NCI-H524 treated with DMSO at 0.1 percent for 48 hours (cell line): ENCODE measurements around the gene QSOX1.

Experiments used
- DNase-seq: peaks from one replicate; lab custom pipeline; 2025; lab: John Stamatoyannopoulos, UW

QSOX1 gene

DNA sequence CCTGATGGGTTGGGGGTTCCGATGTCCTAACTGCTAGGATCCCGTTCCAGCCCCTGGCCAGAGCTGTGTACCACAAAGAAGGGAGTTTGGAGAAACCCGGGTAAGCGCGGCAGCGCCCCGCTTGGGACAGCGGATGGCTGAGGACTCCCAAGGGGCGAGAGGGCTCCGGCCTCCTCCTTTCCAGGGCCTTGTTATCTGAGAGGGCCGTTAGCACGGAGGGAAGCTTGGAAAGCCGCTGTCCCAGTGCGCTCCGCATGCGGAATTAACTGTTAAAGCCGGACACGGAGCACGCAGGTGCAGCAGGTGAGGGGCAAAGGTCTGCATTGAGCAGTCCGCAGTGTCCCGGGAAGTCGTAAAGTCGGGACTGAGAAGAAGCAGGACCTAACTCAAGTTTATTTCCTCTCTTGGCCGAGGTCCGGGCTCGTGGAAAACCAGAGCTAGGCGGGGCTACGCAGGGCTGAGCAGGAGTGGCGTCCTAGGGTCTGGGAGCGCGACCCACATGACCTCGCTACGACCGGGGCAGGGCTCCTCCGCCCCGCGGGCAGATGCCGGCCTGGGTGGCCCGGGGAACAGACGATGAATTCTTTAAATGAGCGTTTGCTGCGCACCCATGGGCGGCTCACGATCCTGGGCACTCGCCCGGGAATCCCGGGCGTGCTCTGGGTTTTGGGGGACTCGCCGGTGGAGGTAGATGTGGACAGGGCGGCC is 79.9 kb downstream of the QSOX1 start:
- no peak for DNase-seq

DNA sequence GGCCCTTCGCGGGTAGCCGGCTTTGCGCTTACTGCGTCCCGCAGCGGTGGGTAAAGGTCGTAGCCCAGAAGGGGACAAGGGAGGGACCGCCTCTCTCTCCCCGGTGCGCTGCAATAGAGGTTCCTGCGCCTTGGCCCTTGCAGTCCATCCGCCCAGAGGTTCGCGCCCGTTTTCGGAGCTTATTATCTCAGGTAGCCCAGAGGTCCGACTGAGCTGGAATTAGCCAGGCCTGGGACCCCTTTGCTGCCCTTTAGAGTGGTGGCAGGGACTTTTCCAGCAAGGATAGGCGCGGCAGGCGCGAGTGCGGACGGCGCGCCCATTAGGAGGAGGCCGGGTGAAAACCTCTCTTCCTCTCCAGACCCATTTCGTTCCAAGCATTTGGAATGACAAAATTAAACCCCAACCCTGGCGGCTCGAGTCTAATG is 80.4 kb downstream of the QSOX1 start:
- DNase-seq = no peak

DNA sequence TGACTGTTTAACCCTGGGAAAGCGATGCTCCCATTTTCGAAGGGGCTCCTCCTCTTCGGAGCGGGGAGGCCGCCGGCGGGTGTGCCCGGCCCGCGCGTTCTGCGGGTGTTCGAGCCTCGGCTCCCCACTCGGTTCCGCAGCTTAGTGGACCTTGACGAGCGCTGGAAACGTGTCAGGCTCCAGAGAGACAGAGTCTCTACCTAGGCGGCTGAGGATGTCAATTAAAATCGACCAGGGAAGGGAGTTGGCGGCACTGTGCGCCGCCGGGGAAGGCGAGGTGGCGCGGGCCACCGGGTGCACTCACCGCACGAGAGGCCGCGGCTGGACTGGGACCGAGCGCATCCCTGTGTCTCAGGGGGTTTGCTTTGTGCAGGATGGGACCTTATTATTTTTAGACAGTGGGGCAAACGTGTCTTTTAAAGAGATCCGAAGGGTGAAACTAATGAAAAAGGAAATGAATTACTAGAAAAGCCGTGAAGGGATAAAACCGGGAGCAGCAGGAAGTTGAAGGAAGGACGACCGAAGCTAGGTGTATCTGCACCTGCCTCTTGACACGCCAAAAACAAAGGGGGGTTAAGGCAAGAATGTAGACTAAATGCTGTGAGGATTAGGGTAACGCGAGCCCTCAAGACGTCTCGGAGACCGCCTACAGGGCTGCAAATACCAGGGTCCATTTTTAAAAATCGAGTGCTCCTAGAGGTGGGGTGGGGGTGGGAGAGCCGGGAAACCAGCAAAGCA is 81.0 kb downstream of the QSOX1 start:
- DNase-seq = no peak

DNA sequence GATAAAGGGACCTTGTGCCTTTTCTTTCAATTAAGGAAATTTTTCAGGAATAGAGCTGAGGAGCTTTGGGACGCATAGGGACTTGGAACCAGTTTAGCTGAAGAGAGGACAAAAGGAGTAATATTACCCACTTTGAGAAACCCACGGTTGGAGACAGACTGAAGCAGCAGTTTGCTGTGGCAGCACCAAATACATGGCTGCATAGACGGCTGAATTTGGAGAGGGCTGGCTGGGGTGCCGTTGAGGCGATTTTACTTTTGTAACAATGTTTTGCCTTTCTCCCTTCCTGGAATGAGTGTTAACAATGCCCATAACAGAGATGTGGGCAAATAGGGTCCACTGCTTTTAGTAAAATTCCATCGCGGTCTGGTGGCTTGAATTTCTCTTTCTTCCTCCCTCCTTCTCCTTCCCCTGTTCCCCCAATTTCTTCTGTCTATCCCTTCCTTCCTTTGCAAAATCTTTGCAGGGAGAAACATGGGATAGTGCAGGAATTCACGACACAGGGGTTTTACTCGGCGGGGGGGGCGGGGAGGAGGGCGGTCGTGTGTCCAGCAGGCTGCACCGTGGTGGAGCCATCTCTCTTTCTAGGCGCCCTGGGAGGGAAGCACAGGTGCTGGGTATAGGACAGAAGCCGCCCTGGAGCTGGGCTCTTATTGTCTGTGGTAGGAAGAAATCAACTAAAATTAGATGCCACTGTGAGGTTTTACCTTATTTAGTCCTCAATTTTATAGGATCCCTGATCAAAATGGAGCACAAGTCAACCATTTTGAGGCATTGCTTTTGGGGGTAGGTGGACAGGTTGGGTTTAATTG is 82.2 kb downstream of the QSOX1 start:
- DNase-seq = no peak

DNA sequence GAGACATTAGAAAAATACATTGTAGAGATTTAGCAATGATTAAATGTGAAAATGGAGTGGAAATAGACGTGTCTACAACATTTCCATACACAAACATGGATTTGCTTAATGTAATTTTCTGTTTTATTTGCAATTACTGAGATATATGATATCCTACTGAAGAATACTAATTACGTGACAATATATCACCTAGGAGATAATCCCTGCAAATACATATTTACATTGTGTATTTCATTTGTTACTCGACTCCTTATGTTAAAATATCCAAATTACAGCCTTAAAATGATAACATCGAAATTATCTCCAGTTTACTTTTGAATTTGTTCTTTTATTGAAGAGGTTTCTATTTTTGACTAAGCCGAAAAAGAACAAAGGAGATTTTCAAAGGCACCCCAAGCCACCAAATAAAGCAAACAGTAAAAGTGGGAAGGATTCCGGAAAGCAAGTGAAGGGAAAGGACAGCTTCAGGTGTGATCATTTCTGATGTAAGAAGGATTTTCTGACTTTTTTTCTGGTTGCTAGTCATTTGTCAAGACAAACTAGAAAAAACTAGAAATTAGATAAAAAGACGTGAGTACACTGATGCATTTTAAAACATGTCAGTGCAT is 83.3 kb downstream of the QSOX1 start:
- DNase-seq = no peak

DNA sequence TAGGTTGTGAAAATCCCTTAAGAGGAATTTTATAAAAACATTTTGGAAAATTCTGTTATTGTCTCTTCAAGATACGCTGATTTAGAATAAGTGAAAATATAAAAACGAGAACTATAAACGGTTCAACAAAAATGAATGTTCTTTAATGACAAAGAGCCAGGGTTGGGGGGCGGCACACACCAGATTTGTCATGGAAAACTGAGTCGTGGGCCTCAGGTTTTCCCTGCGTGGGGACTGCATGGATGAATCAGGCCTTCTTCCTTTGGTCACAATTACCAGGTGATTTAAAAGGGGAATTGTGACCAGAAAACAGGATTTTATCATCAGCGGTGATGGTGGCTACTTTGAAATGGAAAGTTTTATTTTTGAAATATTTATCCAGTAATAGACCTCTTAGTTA is 84.0 kb downstream of the QSOX1 start:
- no peak for DNase-seq

DNA sequence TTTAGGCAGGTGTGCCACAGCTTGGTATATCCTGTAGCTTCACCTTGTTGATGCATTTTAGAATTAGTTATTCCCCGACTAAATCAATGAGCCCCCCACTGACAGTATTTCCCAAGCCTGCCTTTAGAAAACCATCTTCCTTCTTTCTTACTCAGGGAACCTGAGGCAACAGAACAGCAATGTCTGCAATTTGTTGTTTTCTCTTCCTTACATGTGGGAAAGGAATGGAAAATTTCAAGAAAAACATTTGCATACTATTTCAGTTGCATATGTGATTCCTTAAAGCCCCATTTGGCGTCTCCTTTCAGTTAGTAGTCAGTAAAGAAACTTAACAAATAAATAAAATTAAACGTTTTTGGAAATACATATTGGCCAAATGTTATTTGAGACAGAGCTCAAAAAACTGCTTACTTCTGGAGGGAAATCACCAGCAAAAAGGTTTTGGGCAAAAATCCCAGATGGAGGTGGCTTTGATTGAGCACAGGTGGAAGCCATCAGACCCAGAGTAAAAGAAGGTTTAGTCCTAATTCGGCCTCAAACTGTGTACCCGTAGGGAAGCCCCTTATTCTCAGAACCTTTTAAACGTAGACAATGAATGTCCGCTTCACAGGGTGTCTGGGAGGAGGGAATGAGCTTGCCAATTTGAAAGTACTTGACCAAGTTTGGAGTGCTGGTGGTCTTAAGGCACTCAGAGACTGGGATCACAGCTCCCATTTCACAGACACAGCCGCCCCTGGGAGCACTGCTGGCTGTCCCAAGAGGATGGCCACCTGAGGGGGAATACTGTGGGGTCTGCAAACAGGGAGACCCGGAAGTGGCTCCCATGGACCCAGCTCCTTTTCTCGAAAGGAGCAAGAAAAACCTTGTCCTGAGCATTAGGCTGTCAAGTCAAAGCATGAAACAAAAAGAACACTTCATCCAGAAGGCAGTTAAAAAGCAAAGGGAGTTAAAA is 84.8 kb downstream of the QSOX1 start:
- DNase-seq = no peak

DNA sequence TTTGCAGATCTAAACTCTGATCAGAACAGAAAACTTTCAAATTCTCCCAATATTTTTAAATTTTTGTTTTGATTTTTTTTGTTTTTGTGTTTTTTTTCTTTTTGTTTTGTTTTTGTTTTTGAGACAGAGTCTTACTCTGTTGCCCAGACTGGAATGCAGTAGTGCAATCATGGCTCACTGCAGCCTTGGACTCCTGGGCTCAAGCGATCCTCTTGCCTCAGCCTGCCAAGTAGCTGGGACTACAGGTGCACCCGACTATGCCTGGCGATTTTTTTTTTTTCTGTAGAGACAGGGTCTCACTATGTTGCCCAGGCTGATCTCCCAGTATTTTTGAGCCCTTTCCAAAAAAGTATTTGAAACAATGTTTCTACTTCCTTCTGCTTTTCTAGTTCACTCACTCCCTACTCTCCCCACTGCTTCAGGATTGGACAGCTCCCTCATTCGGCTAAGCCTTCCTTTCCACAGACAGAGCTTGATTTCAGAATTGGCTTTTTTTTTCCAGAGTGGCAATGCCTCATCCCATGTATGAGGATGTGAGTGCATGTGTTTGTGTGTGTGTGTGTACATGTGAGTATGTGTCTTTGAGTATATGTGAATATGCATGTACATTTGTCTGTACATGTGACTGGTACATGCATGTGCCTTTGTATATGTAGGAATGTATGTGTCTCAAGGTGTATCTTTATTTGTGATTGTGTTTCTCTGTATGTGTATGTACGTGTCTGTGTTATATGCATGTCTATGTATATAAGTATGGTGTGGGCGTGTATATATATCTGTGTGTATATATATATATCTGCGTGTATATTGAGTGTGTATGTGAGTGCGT is 87.3 kb downstream of the QSOX1 start:
- no peak for DNase-seq

DNA sequence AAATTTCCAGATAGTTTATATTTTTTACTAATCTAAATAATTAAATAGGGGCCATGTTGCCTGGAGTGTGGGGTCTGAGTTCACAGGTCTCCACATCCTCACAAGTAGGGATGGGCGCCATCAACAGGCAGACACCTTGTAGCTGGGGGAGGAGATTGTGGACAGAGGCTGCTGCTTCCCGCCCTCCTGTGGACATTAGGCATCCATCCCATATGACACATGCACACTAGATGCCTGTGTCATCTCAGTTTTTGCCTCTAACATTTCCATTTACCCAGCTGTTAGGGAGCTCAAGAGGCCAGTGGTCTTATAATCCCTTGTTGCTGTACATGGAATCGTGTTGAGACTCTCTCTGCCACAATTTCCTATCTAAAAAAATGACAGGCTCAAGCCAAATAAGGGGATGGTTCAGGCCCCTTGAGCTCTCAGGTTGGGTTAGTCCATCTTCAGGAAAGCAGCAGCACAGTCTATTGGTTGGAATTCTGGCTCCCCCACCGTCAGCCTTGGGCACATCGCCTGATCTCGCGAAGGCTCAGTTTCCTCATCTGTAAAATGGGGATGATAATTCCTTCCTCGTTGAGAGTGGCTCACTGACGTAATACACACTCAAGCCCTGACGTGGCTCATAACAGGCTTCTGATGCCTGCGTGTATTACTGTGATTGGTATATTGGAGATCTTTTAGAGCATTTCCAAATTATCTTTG is 89.0 kb downstream of the QSOX1 start:
- no peak for DNase-seq

DNA sequence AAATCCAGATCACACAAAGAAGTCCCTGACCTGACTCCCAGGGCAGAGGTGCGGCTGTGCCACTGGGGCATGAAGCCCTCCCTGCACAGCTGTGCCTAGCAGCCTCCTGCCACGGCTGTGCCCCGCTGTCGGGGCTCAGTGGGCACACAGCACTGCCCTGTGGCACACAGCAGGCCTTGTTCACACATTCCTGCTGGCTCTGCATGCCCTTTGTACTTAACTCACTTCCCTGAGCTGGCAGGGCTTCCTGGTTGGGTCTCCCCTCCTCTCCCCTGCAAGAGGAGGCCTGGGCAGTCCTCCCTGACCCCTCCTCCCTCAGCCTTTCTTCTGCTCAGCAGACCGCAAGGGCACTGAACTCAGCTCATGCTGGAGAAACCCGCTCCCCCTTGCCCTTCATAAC is 90.2 kb downstream of the QSOX1 start:
- DNase-seq = no peak

DNA sequence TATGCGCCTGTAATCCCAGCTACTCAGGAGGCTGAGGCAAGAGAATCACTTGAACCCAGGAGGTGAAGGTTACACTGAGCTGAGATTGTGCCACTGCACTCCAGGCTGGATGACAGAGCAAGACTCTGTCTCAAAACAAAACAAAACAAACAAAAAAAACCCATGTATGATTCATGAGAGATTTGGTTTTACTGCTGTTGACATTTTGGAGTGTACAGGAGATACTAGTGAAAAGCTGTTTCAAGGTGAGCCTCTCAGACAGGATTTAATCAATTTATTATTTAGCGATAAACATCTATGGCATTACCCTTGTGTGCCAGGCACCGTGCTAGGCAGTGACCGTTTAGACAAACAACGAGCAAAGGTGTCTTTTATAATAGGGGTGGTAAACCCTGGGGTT is 91.9 kb downstream of the QSOX1 start:
- DNase-seq = no peak

DNA sequence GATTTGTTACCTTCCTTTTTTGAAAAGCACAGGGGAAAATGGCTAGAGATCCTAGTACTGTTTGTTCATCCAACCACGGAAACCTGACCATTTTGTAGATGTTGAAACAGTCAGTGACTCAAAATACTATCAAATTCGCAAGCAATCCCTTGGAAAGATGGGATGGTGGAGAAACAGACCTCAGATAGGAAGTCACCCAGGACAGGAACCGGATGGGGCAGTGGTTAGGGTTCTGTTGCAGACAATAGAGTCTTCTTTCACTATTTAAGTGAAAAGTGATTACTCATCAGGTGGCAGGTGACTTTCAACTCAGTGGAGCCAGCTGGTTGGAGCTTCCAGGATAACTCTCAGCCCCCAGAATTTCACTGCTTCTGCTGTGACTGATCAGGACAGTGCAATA is 92.4 kb downstream of the QSOX1 start:
- DNase-seq = no peak

DNA sequence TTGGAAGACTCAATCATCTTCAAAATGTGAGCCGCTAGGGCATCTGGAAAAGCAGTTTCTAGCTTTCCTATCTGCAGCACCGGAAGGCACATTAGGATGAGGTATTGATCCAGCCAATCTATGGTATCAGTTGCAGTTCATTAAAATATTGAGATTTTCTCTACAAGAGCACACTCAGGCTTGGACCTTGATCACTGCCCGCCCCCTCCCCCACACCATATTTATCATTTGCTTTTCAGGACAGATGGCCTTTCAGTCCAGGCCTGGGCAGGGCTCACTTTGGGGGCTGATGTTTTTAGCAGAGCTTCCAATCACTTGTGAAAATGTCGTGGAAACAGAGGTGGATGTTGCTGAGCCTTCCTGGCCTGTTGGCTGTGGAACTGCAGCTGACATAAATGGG is 92.9 kb downstream of the QSOX1 start:
- no peak for DNase-seq

DNA sequence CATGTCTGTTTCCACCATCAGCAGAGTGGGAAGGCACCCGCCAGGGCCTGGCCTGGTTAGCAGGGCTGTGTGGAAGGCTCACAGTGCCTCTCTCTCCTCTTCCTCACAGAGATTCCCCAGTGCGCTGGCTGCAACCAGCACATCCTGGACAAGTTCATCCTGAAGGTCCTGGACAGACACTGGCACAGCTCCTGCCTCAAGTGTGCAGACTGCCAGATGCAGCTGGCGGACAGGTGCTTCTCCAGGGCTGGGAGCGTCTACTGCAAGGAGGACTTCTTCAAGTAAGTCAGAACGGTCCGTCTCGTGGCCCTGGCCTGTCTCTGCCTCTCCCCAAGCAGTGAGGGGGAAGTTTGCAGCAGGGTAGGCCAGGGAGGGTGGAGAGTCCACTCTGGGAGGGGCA is 93.5 kb downstream of the QSOX1 start:
- no peak for DNase-seq

DNA sequence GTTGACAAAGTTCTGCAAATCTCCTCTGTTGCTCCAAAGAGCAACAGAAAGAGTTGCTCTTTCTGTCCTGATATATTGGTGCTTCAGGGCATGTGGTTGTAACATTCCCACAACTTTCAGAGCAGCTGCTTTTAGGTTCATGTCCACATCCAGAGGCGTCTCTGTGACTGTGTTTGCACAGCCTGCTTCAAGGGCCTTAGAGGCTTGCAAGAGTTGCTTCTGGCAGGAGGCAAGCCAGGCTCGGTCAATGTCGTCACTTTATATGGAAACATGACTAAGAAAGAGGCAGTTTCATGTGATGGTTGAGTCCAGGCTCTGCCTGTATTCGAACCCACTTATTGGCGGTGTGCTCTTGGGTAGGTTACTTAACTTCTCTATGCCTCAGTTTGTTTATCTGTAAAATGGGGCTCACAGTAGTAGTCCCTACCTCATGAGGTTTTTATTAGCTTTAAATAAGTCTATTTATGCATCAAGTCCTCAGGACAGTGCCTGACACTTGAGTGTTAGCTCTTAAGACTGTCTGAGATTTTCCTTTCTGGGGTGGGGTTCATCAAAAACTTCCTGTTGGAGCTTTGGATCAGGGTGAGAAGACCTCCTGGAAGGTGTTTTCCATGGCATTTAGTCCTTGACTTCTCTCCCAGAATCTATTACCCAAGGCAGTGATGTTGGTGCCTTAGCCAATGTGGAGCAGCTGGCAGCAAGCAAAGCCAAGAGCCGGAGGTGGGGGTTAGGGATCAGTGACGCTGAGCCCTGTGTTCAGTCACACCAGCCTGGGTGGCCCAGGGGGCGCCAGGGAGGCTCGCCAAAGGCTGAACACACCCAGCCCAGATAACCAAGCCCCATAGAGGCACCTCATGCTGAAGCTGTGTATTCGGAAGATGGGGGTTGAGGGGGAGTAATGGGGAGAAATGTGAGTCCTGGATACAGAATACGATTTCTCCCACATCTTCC is 94.3 kb downstream of the QSOX1 start:
- peak; percentile 44 for DNase-seq

DNA sequence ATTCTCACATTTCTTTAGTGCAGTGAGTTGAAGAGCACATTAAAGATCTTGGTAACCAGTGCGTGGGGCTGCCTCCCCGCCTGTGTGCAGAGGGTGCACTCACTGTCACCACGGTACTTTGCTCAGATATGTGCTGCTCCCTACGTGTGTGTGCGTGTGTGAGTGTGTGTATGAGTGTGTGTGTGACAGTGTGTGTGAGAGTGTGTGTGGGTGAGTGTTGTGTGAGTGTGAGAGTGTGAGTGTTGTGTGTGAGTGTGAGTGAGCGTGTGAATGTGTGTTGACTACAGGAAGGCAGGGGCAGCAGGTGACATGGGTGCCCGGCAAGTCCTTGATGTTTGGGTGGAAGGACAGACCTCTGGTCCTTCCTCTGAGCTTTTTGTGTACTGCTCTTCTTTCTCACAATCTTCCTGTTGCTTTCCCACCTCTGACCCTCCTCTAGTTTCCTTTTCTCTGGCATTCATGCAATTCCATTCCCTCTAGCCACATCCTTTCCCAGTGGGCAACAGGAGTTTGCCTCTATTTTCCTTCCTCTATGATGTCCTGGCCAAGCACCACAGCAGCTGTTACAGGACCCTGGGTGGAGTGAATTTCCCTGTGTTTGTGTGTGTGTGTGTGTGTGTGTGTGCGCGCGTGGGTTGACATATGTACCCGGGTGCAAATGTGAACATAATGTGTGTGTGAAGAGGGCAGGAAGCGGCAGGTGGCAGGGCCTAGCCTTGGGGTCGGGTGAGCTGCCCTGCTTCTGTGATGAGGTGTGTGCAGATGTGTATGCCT is 95.2 kb downstream of the QSOX1 start:
- DNase-seq = no peak

DNA sequence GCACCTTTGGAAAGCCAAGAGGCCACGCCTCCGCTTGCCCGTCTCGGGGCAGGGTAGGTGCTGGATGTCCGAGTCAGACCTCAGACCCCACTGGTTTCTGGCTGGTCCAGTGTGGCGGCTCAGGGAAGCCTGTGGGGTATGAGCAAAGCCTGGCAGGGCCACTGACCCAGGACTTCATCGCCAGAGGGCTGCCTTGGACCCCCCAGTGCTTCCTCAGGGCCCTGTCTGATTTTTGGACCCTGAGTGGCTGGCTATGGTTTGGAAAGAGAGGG is 95.8 kb downstream of the QSOX1 start:
- no peak for DNase-seq

DNA sequence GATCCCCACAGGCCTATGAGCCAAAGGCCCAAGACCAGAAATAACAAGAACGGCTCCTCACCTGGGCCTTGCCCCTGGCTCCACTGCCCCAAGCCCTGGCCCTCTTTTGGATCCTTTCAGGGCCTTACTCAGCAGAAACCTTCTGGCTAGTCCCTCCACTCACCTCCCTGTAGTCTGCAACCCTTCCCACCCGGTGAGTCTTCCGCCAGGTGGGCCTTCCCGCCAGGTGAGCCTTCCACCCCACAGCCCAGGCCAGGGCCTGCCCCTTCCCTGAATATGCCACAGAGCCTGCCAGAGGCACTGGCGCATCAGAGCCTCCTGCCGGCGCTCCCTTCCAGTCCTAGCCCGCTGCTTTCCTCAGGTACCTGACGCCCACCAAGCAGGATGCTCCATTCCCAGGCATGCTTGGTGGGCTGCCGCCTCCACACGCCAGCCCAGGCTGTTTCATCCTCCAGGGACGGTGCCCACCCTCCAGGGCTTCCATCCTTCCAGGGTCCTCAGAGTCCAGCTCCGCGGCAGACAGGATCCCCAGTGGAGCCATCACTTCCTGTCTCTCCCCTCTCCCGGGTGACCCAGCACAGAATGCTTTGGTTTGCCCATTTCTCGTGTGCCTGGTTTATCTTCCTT is 96.3 kb downstream of the QSOX1 start:
- DNase-seq = no peak
